GM13976 (cell line): ENCODE measurements around the gene ITPA.
"Not testable (repeated sequence)": the region's sequence is repeated elsewhere in the genome, so short reads cannot be mapped to it uniquely, and the experiment has no call there.

ENCODE experiments used
- DNase-seq: peaks from one replicate; pipeline ENCODE4 v3.0.0; 2012; ENCODE audit warnings: low spot score
- in situ Hi-C: fragments of 300-500 bp; cut with MboI; formaldehyde crosslinking; loops from one replicate; pipeline ENCODE4 v1.12.0; 2022; ENCODE audit warnings: low sequenced_read_pairs, mixed read lengths, inconsistent platforms; ENCODE audit not compliant: unreplicated experiment
- TF ChIP-seq, protein P1 (sequence below): IDR thresholded peaks from 2 replicates; pipeline ENCODE4 v1.5.1; 2012; ENCODE audit warnings: borderline replicate concordance, mild to moderate bottlenecking; ENCODE audit not compliant: insufficient read depth; ENCODE audit errors: extremely low read depth, missing control alignments, control extremely low read depth

Gene ITPA

DNA sequence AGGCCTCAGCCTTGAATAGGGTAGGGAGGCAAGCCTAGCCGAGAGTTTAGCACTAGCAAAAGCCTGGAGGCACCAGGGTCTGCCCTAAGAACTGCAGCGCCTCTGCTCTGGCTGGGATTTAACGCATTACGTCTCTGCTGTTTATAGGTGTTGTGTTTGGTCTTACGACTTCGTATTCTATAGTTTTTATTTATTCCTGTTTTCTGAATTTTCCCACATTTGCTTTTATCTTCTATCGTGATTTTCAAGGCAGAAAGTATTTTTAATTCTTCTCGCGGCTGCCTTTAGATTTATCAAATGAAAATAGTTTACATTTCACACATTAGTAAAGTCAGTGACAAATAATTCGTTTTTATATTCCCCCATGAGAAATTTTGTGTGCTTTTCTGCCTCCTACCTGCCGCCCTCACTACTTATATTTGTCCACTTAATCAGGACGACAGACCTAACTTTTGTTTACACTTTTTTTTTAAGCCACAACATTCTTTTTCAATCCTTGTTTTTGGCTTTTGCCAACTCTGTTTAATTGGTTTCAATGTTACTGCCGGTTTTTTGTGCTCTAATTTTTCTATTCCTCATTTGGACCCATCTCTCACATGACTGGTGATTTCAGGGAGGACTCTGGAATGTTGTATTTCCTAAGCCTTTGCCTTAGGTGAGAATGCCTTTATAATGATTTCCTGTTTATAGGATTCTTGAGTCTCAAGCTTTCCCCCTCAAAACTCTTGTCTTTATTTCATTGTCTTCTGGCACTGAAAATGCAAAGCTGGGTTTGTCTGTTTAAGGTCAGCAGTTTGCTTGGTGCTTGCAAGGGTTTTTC is 34.6 kb upstream of the ITPA start:
- in situ Hi-C loops = no loop called here
- TF ChIP-seq, protein P1, sequence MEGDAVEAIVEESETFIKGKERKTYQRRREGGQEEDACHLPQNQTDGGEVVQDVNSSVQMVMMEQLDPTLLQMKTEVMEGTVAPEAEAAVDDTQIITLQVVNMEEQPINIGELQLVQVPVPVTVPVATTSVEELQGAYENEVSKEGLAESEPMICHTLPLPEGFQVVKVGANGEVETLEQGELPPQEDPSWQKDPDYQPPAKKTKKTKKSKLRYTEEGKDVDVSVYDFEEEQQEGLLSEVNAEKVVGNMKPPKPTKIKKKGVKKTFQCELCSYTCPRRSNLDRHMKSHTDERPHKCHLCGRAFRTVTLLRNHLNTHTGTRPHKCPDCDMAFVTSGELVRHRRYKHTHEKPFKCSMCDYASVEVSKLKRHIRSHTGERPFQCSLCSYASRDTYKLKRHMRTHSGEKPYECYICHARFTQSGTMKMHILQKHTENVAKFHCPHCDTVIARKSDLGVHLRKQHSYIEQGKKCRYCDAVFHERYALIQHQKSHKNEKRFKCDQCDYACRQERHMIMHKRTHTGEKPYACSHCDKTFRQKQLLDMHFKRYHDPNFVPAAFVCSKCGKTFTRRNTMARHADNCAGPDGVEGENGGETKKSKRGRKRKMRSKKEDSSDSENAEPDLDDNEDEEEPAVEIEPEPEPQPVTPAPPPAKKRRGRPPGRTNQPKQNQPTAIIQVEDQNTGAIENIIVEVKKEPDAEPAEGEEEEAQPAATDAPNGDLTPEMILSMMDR = no peak

DNA sequence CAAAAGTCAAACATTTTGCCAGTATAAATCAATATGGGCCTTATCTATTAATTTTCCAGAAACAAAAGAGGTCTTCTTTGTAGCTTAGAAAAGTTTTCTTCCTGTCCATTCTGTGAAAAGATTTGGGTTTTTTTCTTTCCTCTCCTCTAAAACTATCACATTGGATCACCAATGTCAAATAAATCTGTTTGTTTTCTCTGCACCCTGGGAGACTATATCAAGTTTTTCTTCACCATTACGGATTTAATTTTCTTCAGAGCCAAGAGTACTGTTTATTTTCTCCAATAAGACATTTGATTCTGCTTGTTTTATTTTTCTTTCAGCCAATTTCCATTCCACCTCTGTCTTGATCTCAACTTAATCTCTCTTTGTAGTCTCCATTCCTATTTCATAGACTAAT is 34.0 kb upstream of the ITPA start:
- in situ Hi-C loops = no loop called here
- TF ChIP-seq, protein P1 = no peak
- no peak for DNase-seq

More for the DNA sequence above, 34.6 kb upstream of the ITPA start:
- no peak for DNase-seq

- in situ Hi-C loops = no loop called here
Observed at GRCh38 chr20:3177746-3178485, 31.4 kb upstream of the ITPA start.

DNA sequence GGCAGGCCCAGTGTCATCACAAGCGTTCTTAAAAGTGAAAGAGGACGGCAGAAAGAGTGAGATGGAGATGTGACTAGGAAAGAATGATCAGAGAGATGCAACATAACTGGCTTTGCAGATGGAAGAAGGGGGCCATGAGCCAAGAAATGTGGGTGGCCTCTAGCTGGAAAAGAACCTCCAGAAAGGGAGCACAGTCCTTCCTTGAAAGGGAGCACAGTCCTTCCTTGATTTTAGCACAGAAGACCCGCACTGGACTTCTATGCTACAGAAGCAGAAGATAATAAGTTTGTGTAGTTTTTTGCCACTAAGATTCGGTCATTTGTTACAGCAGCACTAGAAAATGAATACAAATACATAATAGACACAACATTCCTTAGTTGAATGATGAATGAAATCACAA is 29.0 kb upstream of the ITPA start:
- in situ Hi-C loops = no loop called here
- DNase-seq = no peak
- TF ChIP-seq, protein P1 = no peak

More at GRCh38 chr20:3177746-3178485, 31.4 kb upstream of the ITPA start:
- DNase-seq = no peak
- TF ChIP-seq, protein P1 = no peak

- in situ Hi-C loops = no loop called here
- DNase-seq = no peak
- TF ChIP-seq, protein P1 = no peak
Observed at GRCh38 chr20:3181270-3181669, 28.0 kb upstream of the ITPA start.

DNA sequence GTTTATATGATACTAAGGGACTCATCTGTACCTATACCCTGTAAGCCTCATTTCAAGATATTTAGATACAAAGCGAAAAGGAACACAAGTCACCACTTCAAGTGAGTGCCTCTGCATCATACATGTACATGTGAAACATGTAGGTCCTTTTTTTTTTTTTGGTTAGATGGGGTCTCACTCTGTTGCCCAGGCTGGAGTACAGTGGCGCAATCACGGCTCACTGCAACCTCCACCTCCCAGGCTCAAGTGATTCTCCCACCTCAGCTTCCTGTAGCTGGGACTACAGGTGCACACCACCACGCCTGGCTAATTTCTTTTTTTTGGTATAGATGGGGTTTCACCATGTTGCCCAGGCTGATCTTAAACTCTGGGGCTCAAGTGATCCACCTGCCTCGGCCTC is 26.9 kb upstream of the ITPA start:
- DNase-seq, in situ Hi-C loops: not testable (repeated sequence)
